SKM-1 treated with dmso at 0.1 percent for 144 hours (cell line): ENCODE data around the gene TLX1.

Experiments
- DNase-seq: peaks from one replicate; lab custom pipeline; 2025; ENCODE audit not compliant: unreplicated experiment; lab: John Stamatoyannopoulos, UW

Gene TLX1

GRCh38 chr10:101111547-101111946 is 19.6 kb upstream of the TLX1 start:
- DNase-seq: no peak

- no peak for DNase-seq
Measured at GRCh38 chr10:101112799-101113594, 18.1 kb upstream of the TLX1 start.

DNA sequence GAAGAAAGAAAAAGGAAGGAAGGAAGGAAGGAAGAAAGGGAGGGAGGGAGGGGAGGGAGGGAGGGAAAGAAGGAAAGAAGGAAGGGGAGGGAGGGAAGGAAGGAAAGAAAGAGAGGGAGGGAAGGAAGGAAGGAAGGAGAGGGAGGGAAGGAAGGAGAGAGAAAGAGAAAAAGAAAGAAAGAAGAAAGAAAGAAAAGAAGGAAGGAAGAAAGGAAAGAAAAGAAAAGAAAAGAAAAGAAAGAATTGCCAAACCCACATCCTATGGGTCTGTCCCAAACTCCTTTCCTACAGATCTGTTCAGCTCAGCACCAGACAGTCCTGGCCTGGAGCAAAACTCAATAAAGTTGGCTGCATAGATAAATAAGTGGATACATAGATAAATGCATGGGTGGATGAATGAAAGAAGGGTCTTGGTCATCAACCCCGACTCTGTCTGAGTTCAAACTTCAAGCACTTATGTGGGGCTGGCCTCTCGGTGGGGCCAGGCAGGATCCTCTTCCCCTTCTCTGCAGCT is 17.2 kb upstream of the TLX1 start:
- no peak for DNase-seq

- DNase-seq: no peak
Measured at GRCh38 chr10:101114646-101115045, 16.5 kb upstream of the TLX1 start.

GRCh38 chr10:101116754-101117153 is 14.3 kb upstream of the TLX1 start:
- DNase-seq: no peak

DNA sequence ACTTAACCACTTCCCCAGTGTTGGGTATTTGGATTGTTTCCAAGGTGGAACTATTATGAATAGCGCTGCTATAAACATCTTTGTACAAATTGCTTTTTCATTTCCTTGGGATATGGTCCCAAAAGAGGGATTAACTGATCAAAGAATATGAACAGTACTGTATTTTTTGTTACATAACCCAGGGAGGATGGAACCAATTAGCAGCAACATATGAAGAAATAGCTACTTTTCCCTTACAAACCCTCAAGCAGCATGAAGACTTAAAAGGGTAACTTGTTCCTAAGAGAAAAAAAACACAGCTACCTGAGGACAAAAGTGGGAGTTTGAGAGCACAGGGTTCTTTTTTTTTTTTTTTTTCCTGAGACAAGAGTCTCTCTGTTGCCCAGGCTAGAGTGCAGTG is 13.1 kb upstream of the TLX1 start:
- DNase-seq: no peak

GRCh38 chr10:101120520-101120883 is 10.6 kb upstream of the TLX1 start:
- no peak for DNase-seq

DNA sequence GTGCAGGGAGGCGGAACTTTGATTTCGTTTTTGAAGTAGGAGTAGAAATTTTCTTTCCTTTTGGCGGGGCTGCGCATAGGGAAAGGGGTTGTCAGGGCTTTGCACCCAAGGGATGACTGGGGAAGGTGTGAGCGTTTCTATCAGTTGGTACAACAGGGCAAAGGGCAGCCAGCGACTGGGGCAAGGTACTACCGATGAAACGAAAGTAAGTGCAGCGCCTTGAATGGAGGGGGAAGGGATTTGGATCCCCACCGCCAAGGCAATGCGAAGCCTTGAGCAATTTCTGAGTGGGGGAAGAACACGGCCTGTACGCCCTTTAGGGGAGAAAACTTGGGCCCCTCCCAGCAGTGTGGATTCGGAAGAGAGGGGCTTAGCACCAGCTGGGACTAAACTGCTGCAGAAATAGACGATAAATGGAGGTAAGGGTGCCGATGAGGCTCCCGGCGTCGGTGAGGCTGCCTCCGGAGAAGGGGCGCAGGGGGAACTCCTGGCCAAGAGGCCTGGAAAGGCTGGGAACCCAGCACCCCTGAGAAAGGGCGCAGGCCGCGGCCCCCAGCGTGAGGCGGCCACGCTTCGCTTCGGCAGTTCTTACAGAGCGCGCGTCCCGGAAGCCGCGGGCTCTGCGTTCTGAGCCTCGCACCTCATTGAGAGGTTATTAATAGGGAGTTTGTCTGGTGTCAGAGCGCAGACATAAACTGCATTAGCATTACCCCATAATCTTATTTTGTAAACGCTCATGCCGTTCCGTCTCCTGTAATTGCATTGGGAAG is 10.0 kb upstream of the TLX1 start:
- no peak for DNase-seq

DNA sequence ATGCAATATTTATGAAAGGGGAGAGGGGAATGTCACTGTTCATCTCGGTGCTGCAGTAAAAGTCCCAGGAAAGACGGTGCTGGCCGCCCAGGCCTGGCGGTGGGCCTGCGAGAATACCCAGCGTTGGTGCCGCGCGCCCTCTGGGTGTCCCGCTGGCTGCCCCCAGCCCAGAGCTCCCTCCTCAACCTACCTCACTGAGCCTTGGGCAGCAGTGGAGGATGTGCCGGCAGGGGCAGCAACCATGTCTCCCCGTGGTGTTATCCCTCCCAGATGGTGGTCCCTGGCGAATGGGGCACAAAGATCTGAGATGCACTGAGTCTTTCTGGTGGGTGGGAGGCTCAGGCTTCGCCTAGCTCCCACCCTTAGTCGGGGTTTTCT is 9.5 kb upstream of the TLX1 start:
- no peak for DNase-seq

- DNase-seq: no peak
Measured at GRCh38 chr10:101122270-101123084, 8.6 kb upstream of the TLX1 start.

- DNase-seq: no peak
Measured at GRCh38 chr10:101123085-101123814, 7.8 kb upstream of the TLX1 start.

DNA sequence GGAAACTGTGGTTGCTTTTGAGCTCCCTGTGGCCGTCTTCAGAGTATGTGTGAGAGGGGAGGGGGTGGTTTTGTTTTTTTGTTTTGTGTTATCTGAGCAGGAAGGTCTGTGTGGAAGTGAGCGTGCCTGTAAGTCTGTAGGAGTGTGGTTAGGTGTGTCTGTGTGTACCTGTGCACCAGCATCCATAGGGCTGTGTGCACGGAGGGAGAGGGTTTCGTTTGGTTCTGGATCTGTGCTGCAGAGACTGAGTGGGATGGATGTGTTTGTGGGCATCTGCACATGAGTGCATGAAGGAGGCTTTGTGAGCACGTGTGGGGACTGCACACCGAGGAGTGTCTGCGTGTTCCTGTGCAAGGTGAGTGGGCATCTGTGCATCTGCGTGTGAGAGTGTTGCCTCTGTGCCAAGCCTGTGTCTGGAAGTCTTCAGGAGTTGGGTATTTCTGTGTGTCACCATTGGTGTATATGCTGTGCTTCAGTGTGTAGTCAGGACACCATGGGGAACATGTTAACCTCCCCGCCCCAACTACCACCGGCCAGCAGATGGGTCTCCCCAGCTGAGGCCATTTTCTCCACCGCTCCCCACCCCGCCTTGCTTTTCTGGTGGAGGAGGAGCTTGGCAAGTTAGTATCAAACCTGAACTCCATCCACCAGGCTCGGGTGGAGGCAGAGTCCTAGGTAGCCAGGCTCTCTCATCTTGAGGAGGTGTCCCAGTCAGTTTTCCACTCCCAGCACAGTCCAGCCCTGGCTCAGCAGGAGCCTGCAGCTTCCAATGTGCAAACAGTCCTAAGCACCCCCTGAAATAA is 7.1 kb upstream of the TLX1 start:
- DNase-seq: no peak

DNA sequence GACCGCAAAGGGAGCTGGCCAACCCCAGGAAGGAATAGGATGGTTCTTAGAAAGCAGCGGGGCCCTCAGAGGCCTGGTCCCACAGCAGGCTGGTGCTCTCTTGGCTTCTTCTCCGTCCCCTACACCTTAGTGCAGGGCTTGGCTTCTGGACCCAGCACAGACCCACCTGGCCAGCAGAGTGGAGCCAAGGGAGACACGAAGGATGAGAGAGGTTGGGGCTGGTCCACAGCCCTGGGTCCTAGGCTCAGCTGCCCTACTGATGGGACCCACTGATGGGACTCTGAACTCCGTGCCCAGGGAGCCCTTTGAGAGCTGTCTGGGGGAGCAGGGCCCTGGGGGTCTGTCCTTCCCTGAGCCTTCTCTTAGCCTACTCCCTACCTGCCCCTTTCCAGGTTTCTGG is 6.2 kb upstream of the TLX1 start:
- DNase-seq: no peak

- DNase-seq: no peak
Measured at GRCh38 chr10:101126684-101127628, 4.1 kb upstream of the TLX1 start.

- no peak for DNase-seq
Measured at GRCh38 chr10:101130141-101130540, 959 bp upstream of the TLX1 start.

- no peak for DNase-seq
Measured at GRCh38 chr10:101131962-101132635, 999 bp downstream of the TLX1 start.

DNA sequence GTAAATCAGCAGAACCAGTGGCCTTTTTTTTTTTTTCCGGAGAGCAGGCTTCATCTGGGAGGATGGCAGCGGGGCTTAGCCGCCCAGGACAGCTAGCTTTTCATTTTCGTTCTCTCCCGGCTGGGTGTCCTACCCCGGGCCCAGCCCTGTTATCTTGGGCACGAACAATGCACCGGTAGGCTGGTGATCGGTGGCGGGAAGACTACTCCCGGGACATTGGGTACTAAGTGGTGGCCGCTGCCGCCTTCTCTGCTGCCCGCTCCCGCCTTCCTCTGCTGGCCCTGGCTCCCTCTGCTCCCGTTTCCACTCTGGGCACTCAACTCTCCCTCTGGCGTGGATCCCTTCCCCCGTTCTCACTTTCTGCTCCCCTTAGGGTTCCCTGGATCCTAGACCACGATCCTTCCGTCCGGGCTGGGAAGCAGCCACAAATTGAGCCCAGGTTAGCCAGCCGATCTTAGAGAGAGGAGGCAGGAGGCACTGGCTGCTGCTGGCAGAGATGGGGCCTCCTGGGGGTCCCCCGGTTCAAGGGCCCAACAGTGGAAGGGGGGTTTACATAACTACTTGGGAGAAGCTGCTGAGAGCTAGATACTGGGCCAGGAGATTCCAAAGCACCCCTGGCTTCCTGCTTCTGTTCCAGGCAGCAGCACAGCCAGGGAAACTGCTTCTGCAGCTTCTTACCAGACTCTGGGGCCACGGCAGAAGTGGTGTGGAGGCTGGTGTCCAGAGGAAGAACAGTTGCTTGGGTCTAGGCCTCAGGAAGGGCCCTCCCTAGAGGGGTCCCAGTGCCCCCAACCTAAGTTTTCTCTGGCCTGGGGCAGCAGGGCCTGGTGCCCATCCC is 1.8 kb downstream of the TLX1 start:
- no peak for DNase-seq
